Measurements from ENCODE around the gene UVRAG.

DNA sequence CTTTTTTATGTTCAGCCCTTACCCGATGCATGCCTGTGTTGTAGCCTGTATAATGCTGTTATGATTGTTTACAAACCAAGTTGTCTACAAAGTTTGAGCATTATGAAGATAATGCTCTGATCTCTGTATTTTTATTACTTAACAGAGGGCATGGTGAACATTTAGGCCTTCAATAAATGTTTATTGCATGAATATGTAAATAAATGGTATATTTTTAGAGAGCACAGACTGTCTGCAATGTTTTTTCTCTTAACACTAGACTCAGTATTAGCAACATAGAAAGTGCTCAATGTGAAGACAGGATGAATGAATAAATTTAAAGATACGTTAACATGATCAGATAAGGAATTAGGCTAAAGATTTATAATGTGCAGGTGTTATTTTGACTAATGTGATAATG lies 130.9 kb downstream of the UVRAG start:
- TF ChIP-seq YY1 (IDR thresholded peaks at IDR 0.05; ENCODE audit: insufficient read depth, insufficient read length) (no peak), ZNF274 (IDR thresholded peaks at IDR 0.05; ENCODE audit: low read depth, low read length) (no peak), SUZ12 (IDR thresholded peaks at IDR 0.05; ENCODE audit: extremely low read depth, insufficient read depth, insufficient read length) (no peak)
